SK-N-SH treated with all-trans-retinoic acid at 6 μM for 48 hours (cell line): Measurements from ENCODE around the gene MRPL21.

Source experiments
- ATAC-seq: fragments of 200-7000 bp; cut with Tn5 transposase; 3 replicates; pipeline ENCODE4 v1.9.1; 2020; ENCODE audit warnings: mild to moderate bottlenecking, moderate library complexity
- ARNTL ChIP-seq: fragments of 450-650 bp; formaldehyde crosslinking; IDR thresholded peaks from 2 replicates; pipeline ENCODE4 v1.5.0; 2020; ENCODE audit warnings: low read depth, mild to moderate bottlenecking, moderate library complexity, borderline replicate concordance
- BACH2 ChIP-seq: fragments of 250-450 bp; sonication (Bioruptor Pico); IDR thresholded peaks from 2 replicates; pipeline ENCODE4 v1.9.0; 2021; ENCODE audit warnings: mild to moderate bottlenecking, borderline replicate concordance
- CSDC2 ChIP-seq: fragments of 250-450 bp; sonication (Bioruptor Pico); IDR thresholded peaks from 2 replicates; pipeline ENCODE4 v1.5.0; 2020; ENCODE audit warnings: mild to moderate bottlenecking, moderate library complexity
- GLIS3 ChIP-seq: fragments of 250-450 bp; sonication (Bioruptor Pico); IDR thresholded peaks from 2 replicates; pipeline ENCODE4 v1.5.0; 2020; ENCODE audit warnings: mild to moderate bottlenecking, moderate library complexity
- ISL1 ChIP-seq: fragments of 250-450 bp; sonication (Bioruptor Pico); IDR thresholded peaks from 2 replicates; pipeline ENCODE4 v2.1.2; 2022; ENCODE audit warnings: mild to moderate bottlenecking, moderate library complexity
- OSR1 ChIP-seq: fragments of 250-450 bp; sonication (Bioruptor Pico); IDR thresholded peaks from 2 replicates; pipeline ENCODE4 v1.8.0; 2022; ENCODE audit warnings: moderate library complexity, mild to moderate bottlenecking, inconsistent platforms
- PPARA ChIP-seq: fragments of 250-450 bp; sonication (Bioruptor Pico); IDR thresholded peaks from 2 replicates; pipeline ENCODE4 v1.5.0; 2020; ENCODE audit warnings: mild to moderate bottlenecking, borderline replicate concordance
- RARB ChIP-seq: fragments of 250-450 bp; sonication (Bioruptor Pico); IDR thresholded peaks from 2 replicates; pipeline ENCODE4 v1.8.0; 2021; ENCODE audit warnings: mild to moderate bottlenecking, moderate library complexity
- SNAI2 ChIP-seq: fragments of 250-450 bp; sonication (Bioruptor Pico); IDR thresholded peaks from 2 replicates; pipeline ENCODE4 v1.5.0; 2020; ENCODE audit warnings: mild to moderate bottlenecking, moderate library complexity
- ZC3H10 ChIP-seq: fragments of 250-450 bp; sonication (Bioruptor Pico); IDR thresholded peaks from 2 replicates; pipeline ENCODE4 v1.5.1; 2021; ENCODE audit warnings: mild to moderate bottlenecking, moderate library complexity
- ZFP3 ChIP-seq: fragments of 250-450 bp; sonication (Bioruptor Pico); IDR thresholded peaks from 2 replicates; pipeline ENCODE4 v1.5.0; 2020; ENCODE audit warnings: mild to moderate bottlenecking, moderate library complexity
- ZFP30 ChIP-seq: fragments of 450-650 bp; formaldehyde crosslinking; IDR thresholded peaks from 2 replicates; pipeline ENCODE4 v1.5.0; 2022; ENCODE audit warnings: mild to moderate bottlenecking, moderate library complexity
- ZNF565 ChIP-seq: fragments of 450-650 bp; formaldehyde crosslinking; conservative IDR thresholded peaks from 2 replicates; pipeline ENCODE4 v1.5.0; 2020; ENCODE audit warnings: low read depth, mild to moderate bottlenecking, moderate library complexity
- ZNF70 ChIP-seq: fragments of 450-650 bp; formaldehyde crosslinking; IDR thresholded peaks from 2 replicates; pipeline ENCODE4 v1.5.0; 2020; ENCODE audit warnings: mild to moderate bottlenecking, moderate library complexity
- ZNF8 ChIP-seq: fragments of 450-650 bp; formaldehyde crosslinking; IDR thresholded peaks from 2 replicates; pipeline ENCODE4 v1.5.0; 2020; ENCODE audit warnings: mild to moderate bottlenecking, moderate library complexity
- TF ChIP-seq, protein P1 (sequence below): fragments of 250-450 bp; sonication (Bioruptor Pico); IDR thresholded peaks from 2 replicates; pipeline ENCODE4 v1.5.1; 2020; ENCODE audit warnings: low read depth, mild to moderate bottlenecking, moderate library complexity
- TF ChIP-seq, protein P2 (sequence below): fragments of 250-450 bp; sonication (Bioruptor Pico); IDR thresholded peaks from 2 replicates; pipeline ENCODE4 v1.8.0; 2021; ENCODE audit warnings: low read depth, mild to moderate bottlenecking, moderate library complexity, borderline replicate concordance
- TF ChIP-seq, protein P3 (sequence below): fragments of 250-450 bp; sonication (Bioruptor Pico); IDR thresholded peaks from 2 replicates; pipeline ENCODE4 v1.5.1; 2021; ENCODE audit warnings: mild to moderate bottlenecking, moderate library complexity
- TF ChIP-seq, protein P4 (sequence below): fragments of 250-450 bp; sonication (Bioruptor Pico); IDR thresholded peaks from 2 replicates; pipeline ENCODE4 v1.5.0; 2020; ENCODE audit warnings: mild to moderate bottlenecking, moderate library complexity
- TF ChIP-seq, protein P5 (sequence below): fragments of 250-450 bp; sonication (Bioruptor Pico); IDR thresholded peaks from 2 replicates; pipeline ENCODE4 v1.8.0; 2020; ENCODE audit warnings: mild to moderate bottlenecking, moderate library complexity, borderline replicate concordance

Gene MRPL21

DNA sequence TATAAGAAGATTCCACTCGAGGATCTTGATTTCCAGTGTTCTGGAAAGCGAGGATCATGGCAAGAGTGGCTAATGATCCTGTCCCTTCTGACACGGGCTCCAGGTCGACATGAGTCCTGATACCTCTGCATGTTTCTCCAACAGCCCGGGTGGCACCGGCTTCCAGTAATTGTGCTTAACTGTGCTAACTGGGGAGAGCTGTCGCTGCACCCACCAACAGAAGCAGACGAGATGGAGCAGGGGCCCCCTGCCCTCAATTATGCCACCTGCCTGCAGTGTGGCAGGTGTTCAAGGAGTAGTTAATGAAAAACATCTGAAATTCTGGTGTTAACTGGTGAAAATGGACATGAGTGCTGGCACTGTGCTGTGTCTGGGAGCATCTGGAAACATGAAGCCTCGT is 6.2 kb downstream of the MRPL21 start:
- no peak for ATAC-seq
- TF ChIP-seq ZFP30 (CRISPR knock-in tag) (no peak), ZNF8 (CRISPR knock-in tag) (no peak), RARB (CRISPR knock-in tag) (no peak), OSR1 (no peak), ZNF565 (no peak), BACH2 (CRISPR knock-in tag) (no peak), GLIS3 (CRISPR knock-in tag) (no peak)
- TF ChIP-seq, all 23 proteins: peak for 0

DNA sequence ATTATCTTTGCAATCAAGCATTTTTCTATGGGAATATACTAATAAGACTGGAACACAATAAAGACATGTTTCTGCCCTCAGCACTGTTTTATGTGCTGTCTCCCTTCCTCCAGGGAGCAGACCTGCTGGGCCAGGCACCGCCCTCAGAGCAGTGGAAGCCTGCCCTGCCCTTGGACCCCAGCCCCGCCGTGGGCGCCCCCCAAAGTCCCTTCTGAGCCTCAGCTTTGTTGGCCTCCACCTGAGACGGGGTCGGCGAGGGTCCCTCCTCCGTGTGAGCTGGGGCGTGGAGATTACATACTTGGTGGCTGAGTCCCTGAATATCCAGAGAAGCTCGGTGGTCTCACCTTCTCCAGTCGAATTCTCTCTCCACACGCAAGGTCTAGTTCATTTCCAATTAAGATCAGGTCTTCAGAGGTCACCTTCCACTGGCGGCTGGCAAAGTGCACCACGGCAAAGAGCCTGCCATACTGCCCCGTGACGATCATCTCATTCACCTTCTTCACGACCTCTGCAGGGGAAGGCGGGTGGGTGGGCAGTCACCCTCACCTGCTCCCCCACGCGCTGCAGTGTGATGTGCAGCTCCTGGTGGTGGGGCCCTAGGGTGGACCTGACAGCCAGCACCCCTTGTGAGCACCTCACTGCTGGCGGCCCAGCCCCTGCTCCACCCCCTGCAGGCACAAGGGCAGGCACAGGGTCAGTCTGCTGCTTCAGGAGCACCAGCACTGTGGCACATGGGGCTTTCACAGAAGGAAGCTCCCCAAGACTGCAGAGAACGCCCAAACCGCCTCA is 7.3 kb downstream of the MRPL21 start:
- ATAC-seq: no peak
- TF ChIP-seq, protein P1, sequence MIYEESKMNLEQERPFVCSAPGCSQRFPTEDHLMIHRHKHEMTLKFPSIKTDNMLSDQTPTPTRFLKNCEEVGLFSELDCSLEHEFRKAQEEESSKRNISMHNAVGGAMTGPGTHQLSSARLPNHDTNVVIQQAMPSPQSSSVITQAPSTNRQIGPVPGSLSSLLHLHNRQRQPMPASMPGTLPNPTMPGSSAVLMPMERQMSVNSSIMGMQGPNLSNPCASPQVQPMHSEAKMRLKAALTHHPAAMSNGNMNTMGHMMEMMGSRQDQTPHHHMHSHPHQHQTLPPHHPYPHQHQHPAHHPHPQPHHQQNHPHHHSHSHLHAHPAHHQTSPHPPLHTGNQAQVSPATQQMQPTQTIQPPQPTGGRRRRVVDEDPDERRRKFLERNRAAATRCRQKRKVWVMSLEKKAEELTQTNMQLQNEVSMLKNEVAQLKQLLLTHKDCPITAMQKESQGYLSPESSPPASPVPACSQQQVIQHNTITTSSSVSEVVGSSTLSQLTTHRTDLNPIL (CRISPR knock-in tag): no peak
- TF ChIP-seq, protein P2, sequence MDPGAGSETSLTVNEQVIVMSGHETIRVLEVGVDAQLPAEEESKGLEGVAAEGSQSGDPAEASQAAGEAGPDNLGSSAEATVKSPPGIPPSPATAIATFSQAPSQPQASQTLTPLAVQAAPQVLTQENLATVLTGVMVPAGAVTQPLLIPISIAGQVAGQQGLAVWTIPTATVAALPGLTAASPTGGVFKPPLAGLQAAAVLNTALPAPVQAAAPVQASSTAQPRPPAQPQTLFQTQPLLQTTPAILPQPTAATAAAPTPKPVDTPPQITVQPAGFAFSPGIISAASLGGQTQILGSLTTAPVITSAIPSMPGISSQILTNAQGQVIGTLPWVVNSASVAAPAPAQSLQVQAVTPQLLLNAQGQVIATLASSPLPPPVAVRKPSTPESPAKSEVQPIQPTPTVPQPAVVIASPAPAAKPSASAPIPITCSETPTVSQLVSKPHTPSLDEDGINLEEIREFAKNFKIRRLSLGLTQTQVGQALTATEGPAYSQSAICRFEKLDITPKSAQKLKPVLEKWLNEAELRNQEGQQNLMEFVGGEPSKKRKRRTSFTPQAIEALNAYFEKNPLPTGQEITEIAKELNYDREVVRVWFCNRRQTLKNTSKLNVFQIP (CRISPR knock-in tag): no peak
- TF ChIP-seq, protein P3, sequence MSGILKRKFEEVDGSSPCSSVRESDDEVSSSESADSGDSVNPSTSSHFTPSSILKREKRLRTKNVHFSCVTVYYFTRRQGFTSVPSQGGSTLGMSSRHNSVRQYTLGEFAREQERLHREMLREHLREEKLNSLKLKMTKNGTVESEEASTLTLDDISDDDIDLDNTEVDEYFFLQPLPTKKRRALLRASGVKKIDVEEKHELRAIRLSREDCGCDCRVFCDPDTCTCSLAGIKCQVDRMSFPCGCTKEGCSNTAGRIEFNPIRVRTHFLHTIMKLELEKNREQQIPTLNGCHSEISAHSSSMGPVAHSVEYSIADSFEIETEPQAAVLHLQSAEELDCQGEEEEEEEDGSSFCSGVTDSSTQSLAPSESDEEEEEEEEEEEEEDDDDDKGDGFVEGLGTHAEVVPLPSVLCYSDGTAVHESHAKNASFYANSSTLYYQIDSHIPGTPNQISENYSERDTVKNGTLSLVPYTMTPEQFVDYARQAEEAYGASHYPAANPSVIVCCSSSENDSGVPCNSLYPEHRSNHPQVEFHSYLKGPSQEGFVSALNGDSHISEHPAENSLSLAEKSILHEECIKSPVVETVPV: no peak
- TF ChIP-seq ZNF70 (no peak), ZFP3 (CRISPR knock-in tag) (no peak), CSDC2 (CRISPR knock-in tag) (no peak), ISL1 (CRISPR knock-in tag) (no peak), ZC3H10 (CRISPR knock-in tag) (no peak), GLIS3 (CRISPR knock-in tag) (no peak)

DNA sequence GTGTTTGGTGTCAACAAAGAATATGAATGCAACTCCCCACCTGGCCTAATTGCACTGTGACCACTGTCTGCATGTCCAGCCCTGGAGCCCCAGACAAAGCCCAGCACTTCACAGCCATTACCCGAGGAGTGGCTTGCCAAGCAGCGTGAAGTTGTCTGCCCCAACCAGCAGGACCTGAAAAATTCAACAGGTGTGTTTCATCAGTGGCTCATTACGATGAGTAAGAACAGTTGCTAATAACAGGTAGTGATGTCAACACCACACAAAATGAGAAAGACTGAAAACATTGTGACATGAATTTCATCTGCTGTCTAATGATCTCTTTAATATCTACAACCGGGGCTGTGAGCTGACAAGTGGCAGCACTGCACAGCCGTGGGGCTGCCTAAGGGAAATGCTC is 10.3 kb downstream of the MRPL21 start:
- no peak for TF ChIP-seq RARB (CRISPR knock-in tag)
- TF ChIP-seq SNAI2 (CRISPR knock-in tag): no peak
- no peak for TF ChIP-seq OSR1
- TF ChIP-seq, protein P4, sequence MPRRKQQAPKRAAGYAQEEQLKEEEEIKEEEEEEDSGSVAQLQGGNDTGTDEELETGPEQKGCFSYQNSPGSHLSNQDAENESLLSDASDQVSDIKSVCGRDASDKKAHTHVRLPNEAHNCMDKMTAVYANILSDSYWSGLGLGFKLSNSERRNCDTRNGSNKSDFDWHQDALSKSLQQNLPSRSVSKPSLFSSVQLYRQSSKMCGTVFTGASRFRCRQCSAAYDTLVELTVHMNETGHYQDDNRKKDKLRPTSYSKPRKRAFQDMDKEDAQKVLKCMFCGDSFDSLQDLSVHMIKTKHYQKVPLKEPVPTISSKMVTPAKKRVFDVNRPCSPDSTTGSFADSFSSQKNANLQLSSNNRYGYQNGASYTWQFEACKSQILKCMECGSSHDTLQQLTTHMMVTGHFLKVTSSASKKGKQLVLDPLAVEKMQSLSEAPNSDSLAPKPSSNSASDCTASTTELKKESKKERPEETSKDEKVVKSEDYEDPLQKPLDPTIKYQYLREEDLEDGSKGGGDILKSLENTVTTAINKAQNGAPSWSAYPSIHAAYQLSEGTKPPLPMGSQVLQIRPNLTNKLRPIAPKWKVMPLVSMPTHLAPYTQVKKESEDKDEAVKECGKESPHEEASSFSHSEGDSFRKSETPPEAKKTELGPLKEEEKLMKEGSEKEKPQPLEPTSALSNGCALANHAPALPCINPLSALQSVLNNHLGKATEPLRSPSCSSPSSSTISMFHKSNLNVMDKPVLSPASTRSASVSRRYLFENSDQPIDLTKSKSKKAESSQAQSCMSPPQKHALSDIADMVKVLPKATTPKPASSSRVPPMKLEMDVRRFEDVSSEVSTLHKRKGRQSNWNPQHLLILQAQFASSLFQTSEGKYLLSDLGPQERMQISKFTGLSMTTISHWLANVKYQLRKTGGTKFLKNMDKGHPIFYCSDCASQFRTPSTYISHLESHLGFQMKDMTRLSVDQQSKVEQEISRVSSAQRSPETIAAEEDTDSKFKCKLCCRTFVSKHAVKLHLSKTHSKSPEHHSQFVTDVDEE (CRISPR knock-in tag): no peak
- no peak for TF ChIP-seq CSDC2 (CRISPR knock-in tag)
- TF ChIP-seq ARNTL (CRISPR knock-in tag): no peak
- no peak for TF ChIP-seq GLIS3 (CRISPR knock-in tag)
- TF ChIP-seq, protein P5, sequence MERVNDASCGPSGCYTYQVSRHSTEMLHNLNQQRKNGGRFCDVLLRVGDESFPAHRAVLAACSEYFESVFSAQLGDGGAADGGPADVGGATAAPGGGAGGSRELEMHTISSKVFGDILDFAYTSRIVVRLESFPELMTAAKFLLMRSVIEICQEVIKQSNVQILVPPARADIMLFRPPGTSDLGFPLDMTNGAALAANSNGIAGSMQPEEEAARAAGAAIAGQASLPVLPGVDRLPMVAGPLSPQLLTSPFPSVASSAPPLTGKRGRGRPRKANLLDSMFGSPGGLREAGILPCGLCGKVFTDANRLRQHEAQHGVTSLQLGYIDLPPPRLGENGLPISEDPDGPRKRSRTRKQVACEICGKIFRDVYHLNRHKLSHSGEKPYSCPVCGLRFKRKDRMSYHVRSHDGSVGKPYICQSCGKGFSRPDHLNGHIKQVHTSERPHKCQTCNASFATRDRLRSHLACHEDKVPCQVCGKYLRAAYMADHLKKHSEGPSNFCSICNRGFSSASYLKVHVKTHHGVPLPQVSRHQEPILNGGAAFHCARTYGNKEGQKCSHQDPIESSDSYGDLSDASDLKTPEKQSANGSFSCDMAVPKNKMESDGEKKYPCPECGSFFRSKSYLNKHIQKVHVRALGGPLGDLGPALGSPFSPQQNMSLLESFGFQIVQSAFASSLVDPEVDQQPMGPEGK (CRISPR knock-in tag): no peak
- no peak for TF ChIP-seq ISL1 (CRISPR knock-in tag)
- TF ChIP-seq ZC3H10 (CRISPR knock-in tag): no peak
- no peak for TF ChIP-seq ZFP30 (CRISPR knock-in tag)
- TF ChIP-seq, protein P1 (CRISPR knock-in tag): no peak
- TF ChIP-seq PPARA: no peak
- no peak for TF ChIP-seq BACH2 (CRISPR knock-in tag)
- no peak for ATAC-seq
